MCF 10A (cell line): ENCODE measurements around the gene ARHGAP27. TPM values are rescaled to one million over a fixed set of nuclear protein-coding genes. Genes with fewer than 3 reads are reported as not detected.
"Not testable (repeated sequence)": the region's sequence is repeated elsewhere in the genome, so short reads cannot be mapped to it uniquely, and the experiment has no call there.

Experiments
- BruUV-seq: library from RNA; stranded (reverse); fragments of 400-500 nt; replicated peaks from 2 replicates; lab custom pipeline; 2021; lab: Mats Ljungman, UMichigan
- CTCF ChIA-PET: fragments of 300-600 bp; sonication (Branson Sonifier 250); formaldehyde crosslinking; extraction: SDS; loops from one replicate; lab custom pipeline; 2021; ENCODE audit warnings: antibody characterized with exemption, inconsistent platforms; lab: Yijun Ruan, JAX
- POLR2A ChIA-PET: fragments of 300-600, 350-650 bp; sonication (Branson Sonifier 250); formaldehyde crosslinking; extraction: SDS; loops from one replicate; lab custom pipeline; 2020; ENCODE audit warnings: antibody characterized with exemption, inconsistent platforms; lab: Yijun Ruan, JAX
- DNase-seq: peaks from one replicate; pipeline ENCODE4 v3.0.0-alpha.2; 2018; ENCODE audit not compliant: unreplicated experiment
- H3K27ac Mint-ChIP-seq: one replicate; pipeline ENCODE4 v1.8.0; 2022; ENCODE audit warnings: mild to moderate bottlenecking, low read depth, mixed read lengths; ENCODE audit not compliant: unreplicated experiment
- H3K27me3 Mint-ChIP-seq: one replicate; pipeline ENCODE4 v1.8.0; 2022; ENCODE audit warnings: mixed read lengths; ENCODE audit not compliant: insufficient read depth, unreplicated experiment
- H3K36me3 Mint-ChIP-seq: one replicate; pipeline ENCODE4 v1.8.0; 2022; ENCODE audit warnings: mild to moderate bottlenecking, moderate library complexity, mixed read lengths; ENCODE audit not compliant: insufficient read depth, unreplicated experiment
- H3K4me1 Mint-ChIP-seq: one replicate; pipeline ENCODE4 v1.8.0; 2022; ENCODE audit warnings: mixed read lengths; ENCODE audit not compliant: insufficient read depth, unreplicated experiment
- H3K4me3 Mint-ChIP-seq: one replicate; pipeline ENCODE4 v1.8.0; 2022; ENCODE audit warnings: mild to moderate bottlenecking, moderate library complexity, mixed read lengths; ENCODE audit not compliant: unreplicated experiment
- H3K9me3 Mint-ChIP-seq: one replicate; pipeline ENCODE4 v1.8.0; 2022; ENCODE audit warnings: mixed read lengths; ENCODE audit not compliant: unreplicated experiment
- CTCF ChIP-seq: fragments of 200-600 bp; IDR thresholded peaks from one replicate; pipeline ENCODE4 v1.8.0; 2022; ENCODE audit warnings: antibody characterized with exemption, mild to moderate bottlenecking; ENCODE audit not compliant: unreplicated experiment
- intact Hi-C: fragments of 100-400 bp; cut with micrococcal nuclease; formaldehyde crosslinking; loops from 2 replicates; pipeline ENCODE4 v1.14.1; 2022
- total RNA-seq: library from RNA; stranded (reverse); gene quantifications from 2 replicates; pipeline ENCODE4 v1.2.3, GENCODE V29; 2022

ARHGAP27 gene
- total RNA-seq, 1 experiment from 2014 or later, result 30.5 TPM

GRCh38 chr17:45445901-45446743 is 13.5 kb upstream of the ARHGAP27 start:
- POLR2A ChIA-PET, result interaction anchor here (0.7 to 2.8 kb wide), 10 partner anchors 13 to 274 kb away, joined by 3 to 23 read pairs (median 4); partner anchors contain the start of gene ARHGAP27

GRCh38 chr17:45444856-45445820 is 12.5 kb upstream of the ARHGAP27 start:
- intact Hi-C loops, DNase-seq, H3K9me3 Mint-ChIP-seq, CTCF ChIA-PET, BruUV-seq, H3K27me3 Mint-ChIP-seq: not testable (repeated sequence)
- H3K27ac Mint-ChIP-seq, result peak overlapping the region; percentile 98
- peaks cover 29% of the 10 kb centered on the region for H3K36me3 Mint-ChIP-seq
- POLR2A ChIA-PET, result interaction anchor here (0.8 to 2.8 kb wide), 4 partner anchors 12 to 139 kb away, joined by 3 to 23 read pairs (median 8); partner anchors contain the start of gene ARHGAP27
- H3K4me1 Mint-ChIP-seq, result peaks cover 30% of the 10 kb centered on the region
- peak overlapping the region; percentile 63 for H3K4me3 Mint-ChIP-seq

More at GRCh38 chr17:45445901-45446743, 13.5 kb upstream of the ARHGAP27 start:
- DNase-seq, result peak; percentile 79
- peaks cover 23% of the 10 kb centered on the region for H3K36me3 Mint-ChIP-seq
- H3K4me1 Mint-ChIP-seq, result peaks cover 24% of the 10 kb centered on the region
- H3K27me3 Mint-ChIP-seq, CTCF ChIA-PET, intact Hi-C loops, H3K9me3 Mint-ChIP-seq: not testable (repeated sequence)
- BruUV-seq, result TSS peak; percentile 89
- H3K4me3 Mint-ChIP-seq, result peak overlapping the region; percentile 63
- H3K27ac Mint-ChIP-seq, result peak overlapping the region; percentile 98

- H3K9me3 Mint-ChIP-seq, DNase-seq, intact Hi-C loops, H3K4me3 Mint-ChIP-seq, CTCF ChIA-PET, H3K27me3 Mint-ChIP-seq, H3K27ac Mint-ChIP-seq, POLR2A ChIA-PET, BruUV-seq: not testable (repeated sequence)
- H3K4me1 Mint-ChIP-seq, result peaks cover 34% of the 10 kb centered on the region
- peaks cover 23% of the 10 kb centered on the region for H3K36me3 Mint-ChIP-seq
Observed at GRCh38 chr17:45444301-45444700, 11.6 kb upstream of the ARHGAP27 start.

GRCh38 chr17:45443371-45444260 is 10.9 kb upstream of the ARHGAP27 start:
- BruUV-seq, H3K27ac Mint-ChIP-seq, H3K9me3 Mint-ChIP-seq, CTCF ChIA-PET, intact Hi-C loops, H3K27me3 Mint-ChIP-seq, POLR2A ChIA-PET, H3K4me3 Mint-ChIP-seq, DNase-seq: not testable (repeated sequence)
- H3K36me3 Mint-ChIP-seq, result peaks cover 23% of the 10 kb centered on the region
- peaks cover 40% of the 10 kb centered on the region for H3K4me1 Mint-ChIP-seq

- Mint-ChIP-seq H3K4me3 (no peak overlapping the region), H3K27ac (no peak overlapping the region), H3K36me3 (peaks cover 24% of the 10 kb centered on the region), H3K9me3 (no peaks in the 10 kb centered on the region), H3K4me1 (peaks cover 26% of the 10 kb centered on the region), H3K27me3 (no peaks in the 10 kb centered on the region)
- ChIA-PET CTCF (no interaction called here), POLR2A (no interaction called here)
- BruUV-seq, result no TSS peak
- TF ChIP-seq CTCF, result no peak
- intact Hi-C loops, result no loop called here
- DNase-seq, result no peak
Observed at GRCh38 chr17:45441526-45442310, 9.0 kb upstream of the ARHGAP27 start.

GRCh38 chr17:45440839-45441515 is 8.3 kb upstream of the ARHGAP27 start:
- intact Hi-C loops, H3K27ac Mint-ChIP-seq, H3K4me3 Mint-ChIP-seq, H3K27me3 Mint-ChIP-seq, H3K9me3 Mint-ChIP-seq, BruUV-seq, DNase-seq: not testable (repeated sequence)
- peaks cover 24% of the 10 kb centered on the region for H3K36me3 Mint-ChIP-seq
- H3K4me1 Mint-ChIP-seq, result peaks cover 24% of the 10 kb centered on the region
- CTCF ChIA-PET, result interaction anchor here (0.5 to 1.4 kb wide), 2 partner anchors 13 to 125 kb away, joined by 3 to 6 read pairs; no protein-coding TSS in a partner anchor
- POLR2A ChIA-PET, result interaction anchor here (0.6 to 1.3 kb wide), 8 partner anchors 10 to 289 kb away, joined by 3 to 21 read pairs (median 3); partner anchors contain the start of gene PLEKHM1
